Stomach (tissue), 4 donors: ENCODE data around the gene ARHGAP12.

Experiments
- CTCF ChIP-seq, 7 experiments: fragments of 450-650 bp in 4 of 7; fragments of 200-600 bp in 3 of 7; sonication (generic) in 3 of 7; IDR thresholded peaks; one replicate each; pipeline ENCODE4 v1.5.1; 2016 to 2019; ENCODE audit warnings: antibody characterized with exemption in 7 of 7, control low read depth in 2 of 7, mild to moderate bottlenecking in 1 of 7
- EP300 ChIP-seq: sonication (generic); formaldehyde crosslinking; IDR thresholded peaks from one replicate; pipeline ENCODE4 v1.6.1; 2017; ENCODE audit warnings: antibody characterized with exemption
- POLR2A ChIP-seq, 4 donors: fragments of 450-650 bp; IDR thresholded peaks; one replicate each; pipeline ENCODE4 v1.6.1; 2016; ENCODE audit warnings: antibody characterized with exemption in 4 of 4, control low read depth in 2 of 4, mild to moderate bottlenecking in 1 of 4, moderate library complexity in 1 of 4
- POLR2AphosphoS5 ChIP-seq, 3 donors: sonication (generic); formaldehyde crosslinking; IDR thresholded peaks; one replicate each; pipeline ENCODE4 v1.6.1; 2016; ENCODE audit warnings: antibody characterized with exemption in 3 of 3

GRCh38 chr10:31896968-31897384 is 31.7 kb downstream of the ARHGAP12 start:
- TF ChIP-seq CTCF (IDR thresholded peaks at IDR 0.05) (no peak), POLR2A (IDR thresholded peaks at IDR 0.05) (no peak), POLR2AphosphoS5 (IDR thresholded peaks at IDR 0.05) (no peak), EP300 (no peak)
